ENCODE data around the gene CIDEB. TPM values are rescaled to one million over a fixed set of nuclear protein-coding genes. Genes with fewer than 3 reads are reported as not detected.

Gene CIDEB
- total and polyA plus RNA-seq, 9 donors = 13.8 to 38.4 (median 22.6) TPM

DNA sequence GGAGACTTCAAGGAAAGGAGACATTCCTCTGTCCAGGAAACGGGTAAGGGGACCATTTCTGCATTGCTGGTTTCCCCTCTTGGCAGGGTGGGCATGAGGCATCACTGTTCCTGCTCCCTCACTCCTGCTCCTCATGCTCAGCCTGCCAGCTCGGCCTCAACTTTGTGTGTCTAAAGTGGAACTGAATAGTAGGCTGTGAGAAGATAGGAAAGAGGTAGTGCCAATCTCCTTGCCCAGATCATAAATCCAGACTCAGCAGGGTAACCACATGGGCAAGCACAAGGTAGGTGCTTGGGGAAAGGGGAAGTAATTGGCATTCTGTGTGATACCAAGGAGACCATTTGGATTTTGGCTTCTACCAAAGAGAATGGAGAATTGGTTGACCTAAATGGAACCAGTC is 6.1 kb upstream of the CIDEB start:
- TF ChIP-seq POLR2A (IDR thresholded peaks at IDR 0.05) = no peak
- TF ChIP-seq, protein P1, sequence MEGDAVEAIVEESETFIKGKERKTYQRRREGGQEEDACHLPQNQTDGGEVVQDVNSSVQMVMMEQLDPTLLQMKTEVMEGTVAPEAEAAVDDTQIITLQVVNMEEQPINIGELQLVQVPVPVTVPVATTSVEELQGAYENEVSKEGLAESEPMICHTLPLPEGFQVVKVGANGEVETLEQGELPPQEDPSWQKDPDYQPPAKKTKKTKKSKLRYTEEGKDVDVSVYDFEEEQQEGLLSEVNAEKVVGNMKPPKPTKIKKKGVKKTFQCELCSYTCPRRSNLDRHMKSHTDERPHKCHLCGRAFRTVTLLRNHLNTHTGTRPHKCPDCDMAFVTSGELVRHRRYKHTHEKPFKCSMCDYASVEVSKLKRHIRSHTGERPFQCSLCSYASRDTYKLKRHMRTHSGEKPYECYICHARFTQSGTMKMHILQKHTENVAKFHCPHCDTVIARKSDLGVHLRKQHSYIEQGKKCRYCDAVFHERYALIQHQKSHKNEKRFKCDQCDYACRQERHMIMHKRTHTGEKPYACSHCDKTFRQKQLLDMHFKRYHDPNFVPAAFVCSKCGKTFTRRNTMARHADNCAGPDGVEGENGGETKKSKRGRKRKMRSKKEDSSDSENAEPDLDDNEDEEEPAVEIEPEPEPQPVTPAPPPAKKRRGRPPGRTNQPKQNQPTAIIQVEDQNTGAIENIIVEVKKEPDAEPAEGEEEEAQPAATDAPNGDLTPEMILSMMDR (IDR thresholded peaks at IDR 0.05) = no peak
- no peak for TF ChIP-seq EP300 (IDR thresholded peaks at IDR 0.05)
- Histone ChIP-seq H3K27me3 (no peaks in the 10 kb centered on the region), H3K9me3 (no peaks in the 10 kb centered on the region), H3K36me3 (no peaks in the 10 kb centered on the region), H3K27ac (no peak overlapping the region), H3K4me3 (no peak overlapping the region), H3K4me1 (ENCODE audit: insufficient read depth) (peaks cover 18% of the 10 kb centered on the region)
- intact Hi-C loops (cut with DNase I) = loop anchor here in 1 of 4 donors (5.0 kb wide), 1 partner anchor 72 kb away; the partner anchor contains the start of gene TINF2
- no peak for DNase-seq
- WGBS, 3 donors = 86 to 88% (median 86%) methylated on average over 2 of the region's 2 CpGs

DNA sequence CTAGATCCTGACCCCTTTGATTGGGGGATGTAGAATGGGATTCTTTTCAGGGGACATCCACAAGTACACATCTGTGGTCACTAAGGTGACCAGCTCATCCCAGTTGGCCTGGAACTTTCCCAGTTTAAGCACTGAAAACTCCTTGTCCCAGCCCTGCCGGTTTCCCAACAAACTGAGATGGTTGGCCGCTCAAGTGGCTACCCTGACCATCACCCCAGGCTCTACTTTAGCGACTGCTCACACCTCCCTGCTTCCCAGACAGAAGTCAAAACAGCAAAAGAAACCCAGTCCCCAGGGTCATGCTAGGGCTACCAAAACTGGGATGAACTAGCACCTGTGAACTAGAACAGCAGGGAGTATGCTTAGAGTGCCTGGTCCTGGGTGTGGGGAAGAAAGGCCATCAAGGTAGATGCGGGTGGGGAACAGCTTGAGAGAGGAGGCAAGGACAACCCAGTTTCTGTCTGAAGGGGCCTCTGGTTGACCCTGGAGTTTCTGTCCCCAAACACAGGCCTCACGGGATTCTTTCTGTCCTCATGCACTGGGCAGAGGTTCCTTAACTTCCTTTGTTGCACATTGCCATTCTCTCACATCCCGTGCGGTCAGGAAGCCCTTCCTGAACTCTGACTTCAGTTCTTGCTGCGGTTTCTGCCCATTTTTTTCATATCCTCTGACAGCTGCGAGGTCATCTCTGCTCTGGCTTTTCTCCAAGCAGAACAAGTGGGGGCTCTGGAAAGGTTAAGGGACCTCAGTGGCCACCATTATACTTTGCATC is 5.1 kb upstream of the CIDEB start:
- Histone ChIP-seq H3K9me3 (no peaks in the 10 kb centered on the region), H3K36me3 (no peaks in the 10 kb centered on the region), H3K4me3 (no peak overlapping the region), H3K27me3 (no peaks in the 10 kb centered on the region), H3K27ac (peak overlapping the region in 1 of 2 donors; percentile 85), H3K4me1 (ENCODE audit: insufficient read depth) (peaks cover 18% of the 10 kb centered on the region)
- TF ChIP-seq EP300 (IDR thresholded peaks at IDR 0.05) (no peak), POLR2A (IDR thresholded peaks at IDR 0.05) (no peak)
- TF ChIP-seq, protein P1 (IDR thresholded peaks at IDR 0.05) = no peak
- 71 to 76% (median 73%) methylated on average over 9 of the region's 9 CpGs for WGBS, 3 donors
- intact Hi-C loops (cut with DNase I) = loop anchor here in 1 of 4 donors (5.0 kb wide), 1 partner anchor 71 kb away; the partner anchor contains the start of gene TINF2
- DNase-seq = no peak

DNA sequence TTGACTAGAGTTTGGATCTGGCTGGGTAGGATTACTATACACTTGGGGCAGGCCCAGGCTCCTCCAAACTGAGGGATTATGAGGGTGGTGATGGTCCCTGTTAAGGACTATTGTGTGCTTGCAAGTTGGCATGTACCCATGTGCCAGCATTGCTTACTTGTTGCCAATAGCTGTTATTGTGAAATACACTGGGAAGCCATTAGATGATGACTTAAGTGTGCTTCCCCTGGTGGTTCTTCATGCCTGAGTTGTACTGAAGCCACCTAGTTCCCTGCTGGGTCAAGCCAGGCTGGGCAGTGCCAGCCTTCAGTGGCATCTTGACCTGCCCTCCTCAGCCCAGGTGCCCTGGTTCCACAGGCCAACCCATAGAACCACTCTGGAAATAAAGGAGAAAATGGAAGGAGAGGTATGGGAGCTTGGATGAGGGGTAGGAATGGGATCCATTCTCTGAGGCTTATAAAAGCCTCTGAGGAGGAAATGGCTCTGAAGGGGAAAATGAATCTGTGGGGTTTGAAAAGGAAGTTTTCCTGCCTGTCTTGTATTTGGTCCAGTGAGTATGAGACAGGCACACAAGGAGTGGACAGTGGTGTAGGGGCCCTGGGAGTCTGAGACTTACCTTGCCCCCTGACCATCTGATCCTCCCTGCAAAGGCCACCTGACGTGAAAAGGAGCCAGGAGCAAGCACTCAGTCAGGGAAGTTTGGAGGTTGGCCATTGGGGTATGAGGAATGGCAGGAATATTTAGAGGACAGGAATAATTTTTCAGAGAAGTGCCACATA is 4.2 kb upstream of the CIDEB start:
- no peaks in the 10 kb centered on the region for H3K27me3 ChIP-seq
- intact Hi-C loops (cut with DNase I) = loop anchor here in 1 of 4 donors (5.0 kb wide), 1 partner anchor 70 kb away; the partner anchor contains the start of gene TINF2
- H3K4me3 ChIP-seq = peak overlapping the region; percentile 40
- no peaks in the 10 kb centered on the region for H3K9me3 ChIP-seq
- DNase-seq = no peak
- no peaks in the 10 kb centered on the region for H3K36me3 ChIP-seq
- H3K27ac ChIP-seq = peak overlapping the region; percentile 73 to 85
- WGBS, 3 donors = 89 to 97% (median 92%) methylated on average over 1 of the region's 1 CpG
- H3K4me1 ChIP-seq (ENCODE audit: insufficient read depth) = peaks cover 18% of the 10 kb centered on the region
- TF ChIP-seq, protein P1 (IDR thresholded peaks at IDR 0.05) = no peak
- TF ChIP-seq POLR2A (IDR thresholded peaks at IDR 0.05) (no peak), EP300 (IDR thresholded peaks at IDR 0.05) (no peak)

Data from ovary (tissue), 9 donors.